A673 (cell line): ENCODE results near the gene CLDN8.

Experiments
- EZH2 ChIP-seq: fragments of 200-600 bp; sonication (generic); IDR thresholded peaks from 2 replicates; pipeline ENCODE4 v1.6.1; 2017; ENCODE audit warnings: borderline replicate concordance, low read depth, mild to moderate bottlenecking, mixed read lengths, antibody characterized with exemption, low read length; ENCODE audit not compliant: poor library complexity, severe bottlenecking
- TF ChIP-seq, protein P1 (sequence below): fragments of 300-800, 200-600 bp; sonication (generic); conservative IDR thresholded peaks from 2 replicates; pipeline ENCODE4 v1.5.1; 2017; ENCODE audit warnings: low read depth, mild to moderate bottlenecking, antibody characterized with exemption, low read length, moderate library complexity, mixed read lengths

DNA sequence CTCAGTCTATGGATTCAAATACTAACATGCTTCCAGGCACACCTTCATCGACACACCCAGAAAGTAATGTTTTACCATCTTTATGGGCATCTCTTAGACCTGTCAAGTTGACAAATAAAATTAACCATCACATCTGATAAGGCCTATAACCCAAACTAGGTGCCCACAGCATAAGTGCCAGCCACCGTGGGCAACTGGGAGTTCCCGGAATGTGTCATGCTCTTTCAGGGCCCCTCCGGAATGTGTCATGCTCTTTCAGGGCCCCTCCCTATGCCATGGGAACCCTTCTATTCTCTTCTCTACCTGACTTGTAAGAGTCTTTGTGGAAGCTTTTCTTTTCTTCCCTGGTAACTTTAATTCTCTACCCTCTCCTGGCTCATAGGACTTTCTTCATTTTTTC, 40.2 kb upstream of the CLDN8 start:
- TF ChIP-seq, protein P1, sequence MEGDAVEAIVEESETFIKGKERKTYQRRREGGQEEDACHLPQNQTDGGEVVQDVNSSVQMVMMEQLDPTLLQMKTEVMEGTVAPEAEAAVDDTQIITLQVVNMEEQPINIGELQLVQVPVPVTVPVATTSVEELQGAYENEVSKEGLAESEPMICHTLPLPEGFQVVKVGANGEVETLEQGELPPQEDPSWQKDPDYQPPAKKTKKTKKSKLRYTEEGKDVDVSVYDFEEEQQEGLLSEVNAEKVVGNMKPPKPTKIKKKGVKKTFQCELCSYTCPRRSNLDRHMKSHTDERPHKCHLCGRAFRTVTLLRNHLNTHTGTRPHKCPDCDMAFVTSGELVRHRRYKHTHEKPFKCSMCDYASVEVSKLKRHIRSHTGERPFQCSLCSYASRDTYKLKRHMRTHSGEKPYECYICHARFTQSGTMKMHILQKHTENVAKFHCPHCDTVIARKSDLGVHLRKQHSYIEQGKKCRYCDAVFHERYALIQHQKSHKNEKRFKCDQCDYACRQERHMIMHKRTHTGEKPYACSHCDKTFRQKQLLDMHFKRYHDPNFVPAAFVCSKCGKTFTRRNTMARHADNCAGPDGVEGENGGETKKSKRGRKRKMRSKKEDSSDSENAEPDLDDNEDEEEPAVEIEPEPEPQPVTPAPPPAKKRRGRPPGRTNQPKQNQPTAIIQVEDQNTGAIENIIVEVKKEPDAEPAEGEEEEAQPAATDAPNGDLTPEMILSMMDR, result no peak
- no peak for TF ChIP-seq EZH2
